ENCODE measurements around the gene PTPRN2. TPM values are rescaled to one million over a fixed set of nuclear protein-coding genes. Genes with fewer than 3 reads are reported as not detected.
"Not testable (repeated sequence)": the region's sequence is repeated elsewhere in the genome, so short reads cannot be mapped to it uniquely, and the experiment has no call there.

The PTPRN2 gene
- total RNA-seq, 1 donor from 2014 or later: 0.33 TPM

- DNase-seq (ENCODE audit: low spot score): no peak
These were observed 325.1 kb downstream of the PTPRN2 start for GRCh38 chr7:158262284-158263109.

GRCh38 chr7:158261362-158262235, 326.0 kb downstream of the PTPRN2 start:
- ATAC-seq (no peak), DNase-seq (ENCODE audit: low spot score) (no peak)

More at GRCh38 chr7:158262284-158263109, 325.1 kb downstream of the PTPRN2 start:
- no peak for ATAC-seq

GRCh38 chr7:158260567-158261361, 326.9 kb downstream of the PTPRN2 start:
- DNase-seq (ENCODE audit: low spot score) (no peak), ATAC-seq (no peak)

- DNase-seq (ENCODE audit: low spot score) (no peak), ATAC-seq (no peak)
These were observed 327.8 kb downstream of the PTPRN2 start for GRCh38 chr7:158259671-158260418.

GRCh38 chr7:158259141-158259540, 328.5 kb downstream of the PTPRN2 start:
- DNase-seq (ENCODE audit: low spot score): no peak
- ATAC-seq: no peak

- ATAC-seq (no peak), DNase-seq (ENCODE audit: low spot score) (no peak)
These were observed 329.1 kb downstream of the PTPRN2 start for GRCh38 chr7:158258411-158259130.

GRCh38 chr7:158257516-158258410, 329.9 kb downstream of the PTPRN2 start:
- no peak for ATAC-seq
- DNase-seq (ENCODE audit: low spot score): no peak

GRCh38 chr7:158257001-158257400, 330.6 kb downstream of the PTPRN2 start:
- no peak for DNase-seq (ENCODE audit: low spot score)
- no peak for ATAC-seq

- DNase-seq (ENCODE audit: low spot score) (no peak), ATAC-seq (no peak)
These were observed 331.4 kb downstream of the PTPRN2 start for GRCh38 chr7:158256091-158256816.

- DNase-seq (ENCODE audit: low spot score) (no peak), ATAC-seq (no peak)
These were observed 332.1 kb downstream of the PTPRN2 start for GRCh38 chr7:158255558-158255957.

- DNase-seq (ENCODE audit: low spot score): peak; percentile 11
These were observed 332.5 kb downstream of the PTPRN2 start for GRCh38 chr7:158255156-158255555.

GRCh38 chr7:158253670-158254045, 334.0 kb downstream of the PTPRN2 start:
- not testable (repeated sequence) for DNase-seq (ENCODE audit: low spot score); ATAC-seq

More at GRCh38 chr7:158255156-158255555, 332.5 kb downstream of the PTPRN2 start:
- ATAC-seq: no peak

GRCh38 chr7:158252837-158253669, 334.6 kb downstream of the PTPRN2 start:
- no peak for ATAC-seq

GRCh38 chr7:158252081-158252836, 335.4 kb downstream of the PTPRN2 start:
- ATAC-seq: no peak
- peak; percentile 35 for DNase-seq (ENCODE audit: low spot score)

More at GRCh38 chr7:158252837-158253669, 334.6 kb downstream of the PTPRN2 start:
- DNase-seq (ENCODE audit: low spot score): peak; percentile 16

- DNase-seq (ENCODE audit: low spot score): peak; percentile 6
- ATAC-seq: no peak
These were observed 336.3 kb downstream of the PTPRN2 start for GRCh38 chr7:158251061-158251965.
